ENCODE results near the gene NCKAP1. TPM values are rescaled to one million over a fixed set of nuclear protein-coding genes. Genes with fewer than 3 reads are reported as not detected.
A peak's percentile ranks its signal among the peaks of the same experiment; 100 is the strongest.
"Not testable (repeated sequence)": the region's sequence is repeated elsewhere in the genome, so short reads cannot be mapped to it uniquely, and the experiment has no call there.

Gene NCKAP1
- 131 TPM for polyA plus RNA-seq (2013, experiment 1 of 2; ENCODE audit: insufficient read length)
- polyA plus RNA-seq (2013, experiment 2 of 2; ENCODE audit: insufficient read length), result 148 TPM

- peak; percentile 91 for DNase-seq
Measured at GRCh38 chr2:183038341-183039300, at the start of gene NCKAP1. Gene NCKAP1 (minus strand): TSS chr2:183038457. CDS start chr2:183038099, 358 bp downstream.

GRCh38 chr2:183081911-183082310, 43.7 kb upstream of the NCKAP1 start:
- DNase-seq, result no peak

GRCh38 chr2:183079139-183079775, 41.0 kb upstream of the NCKAP1 start:
- peak; percentile 14 for DNase-seq

GRCh38 chr2:183078464-183079138, 40.3 kb upstream of the NCKAP1 start, which contains the start of gene DUSP19:
Gene DUSP19 (plus strand): TSS chr2:183078747. CDS start chr2:183078934, 187 bp downstream.
- DNase-seq, result peak; percentile 89

- no peak for DNase-seq
Measured at GRCh38 chr2:183078163-183078463, 39.9 kb upstream of the NCKAP1 start.

GRCh38 chr2:183072177-183072576, 33.9 kb upstream of the NCKAP1 start:
- DNase-seq, result no peak

- DNase-seq, result peak; percentile 33
Measured at GRCh38 chr2:183070942-183071844, 32.9 kb upstream of the NCKAP1 start.

- no peak for DNase-seq
Measured at GRCh38 chr2:183069174-183069573, 30.9 kb upstream of the NCKAP1 start.

GRCh38 chr2:183068561-183068960, 30.3 kb upstream of the NCKAP1 start:
- DNase-seq, result no peak

GRCh38 chr2:183063083-183063482, 24.8 kb upstream of the NCKAP1 start:
- DNase-seq, result peak; percentile 55

GRCh38 chr2:183060571-183061231, 22.4 kb upstream of the NCKAP1 start:
- no peak for DNase-seq

GRCh38 chr2:183059561-183059960, 21.3 kb upstream of the NCKAP1 start:
- peak; percentile 85 for DNase-seq

- DNase-seq, result no peak
Measured at GRCh38 chr2:183057333-183057985, 19.2 kb upstream of the NCKAP1 start.

- DNase-seq, result no peak
Measured at GRCh38 chr2:183049420-183049819, 11.2 kb upstream of the NCKAP1 start.

GRCh38 chr2:183047486-183048125, 9.3 kb upstream of the NCKAP1 start:
- DNase-seq, result not testable (repeated sequence)

GRCh38 chr2:183043580-183043979, 5.3 kb upstream of the NCKAP1 start:
- not testable (repeated sequence) for DNase-seq

GRCh38 chr2:183040604-183041003, 2.3 kb upstream of the NCKAP1 start:
- DNase-seq, result no peak

- peak; percentile 45 for DNase-seq
Measured at GRCh38 chr2:183037553-183038340, 510 bp downstream of the NCKAP1 start.

- no peak for DNase-seq
Measured at GRCh38 chr2:183037074-183037552, 1.1 kb downstream of the NCKAP1 start.
